GM12878 (cell line): ENCODE measurements around the gene LRP5. TPM values are rescaled to one million over a fixed set of nuclear protein-coding genes. Genes with fewer than 3 reads are reported as not detected.
A peak's percentile ranks its signal among the peaks of the same experiment; 100 is the strongest.

Source experiments
- ATAC-seq: fragments of 200-7000 bp; cut with Tn5 transposase; 3 replicates; pipeline ENCODE4 v1.9.1; 2020; ENCODE audit warnings: mild to moderate bottlenecking, moderate library complexity
- BruUV-seq: library from RNA; stranded (reverse); fragments of 400-500 nt; replicated peaks from 2 replicates; lab custom pipeline; 2021; lab: Mats Ljungman, UMichigan
- CTCF ChIA-PET: fragments of 300-600 bp; sonication (Branson Sonifier 250); formaldehyde crosslinking; extraction: SDS; loops from one replicate; lab custom pipeline; 2021; ENCODE audit warnings: inconsistent platforms; lab: Yijun Ruan, JAX
- POLR2A ChIA-PET: fragments of 350-600 bp; formaldehyde crosslinking; extraction: SDS; loops from one replicate; lab custom pipeline; 2021; ENCODE audit warnings: inconsistent platforms; lab: Charles Lee
- RAD21 ChIA-PET: fragments of 300-600 bp; sonication (Branson Sonifier 250); formaldehyde crosslinking; loops from one replicate; lab custom pipeline; 2023; ENCODE audit warnings: antibody characterized with exemption; ENCODE audit not compliant: unreplicated experiment; lab: Charles Lee
- SMC1A ChIA-PET: fragments of 300-600 bp; sonication (Branson Sonifier 250); formaldehyde crosslinking; loops from one replicate; lab custom pipeline; 2023; ENCODE audit not compliant: unreplicated experiment, uncharacterized antibody; lab: Charles Lee
- DNase-seq: peaks from one replicate; pipeline ENCODE4 v3.0.0-alpha.2; 2011; ENCODE audit warnings: low read depth, low spot score
- FAIRE-seq: peaks from 3 replicates; lab custom pipeline; 2011; peaks lifted over from hg19 to GRCh38; lab: Jason Lieb, UNC
- H2AFZ ChIP-seq: 2 replicates; pipeline ENCODE4 v1.6.0; 2011; ENCODE audit warnings: low read depth, low read length, control low read depth; ENCODE audit not compliant: control insufficient read depth
- H3K27ac ChIP-seq: 2 replicates; pipeline ENCODE4 v1.5.1; 2011; ENCODE audit warnings: control low read depth; ENCODE audit not compliant: control insufficient read depth, insufficient read depth
- H3K27me3 ChIP-seq, 2 experiments: replicated peaks in 1 of 2; 2 replicates each; pipeline versions ENCODE4 v1.6.0 to v1.6.1; 2011; ENCODE audit warnings: low read length in 1 of 2; ENCODE audit not compliant: control insufficient read depth in 2 of 2, insufficient read depth in 2 of 2
- H3K36me3 ChIP-seq, 2 experiments: 2 replicates each; pipeline ENCODE4 v1.5.1; 2011; ENCODE audit warnings: low read length in 1 of 2; ENCODE audit not compliant: control insufficient read depth in 2 of 2, insufficient read depth in 2 of 2
- H3K4me1 ChIP-seq: 2 replicates; pipeline ENCODE4 v1.6.1; 2011; ENCODE audit warnings: mild to moderate bottlenecking, low read length, moderate library complexity, mixed read lengths; ENCODE audit not compliant: control insufficient read depth, insufficient read depth
- H3K4me2 ChIP-seq: 2 replicates; pipeline ENCODE4 v1.6.0; 2011; ENCODE audit warnings: control low read depth; ENCODE audit not compliant: control insufficient read depth, insufficient read depth
- H3K4me3 ChIP-seq: fragments of 200-600 bp; sonication (generic); 2 replicates; pipeline ENCODE4 v1.5.1; 2016
- H3K79me2 ChIP-seq: 2 replicates; pipeline ENCODE4 v1.6.0; 2011; ENCODE audit warnings: low read length; ENCODE audit not compliant: control insufficient read depth, insufficient read depth
- H3K9ac ChIP-seq: 2 replicates; pipeline ENCODE4 v1.8.0; 2011; ENCODE audit warnings: low read length, control low read depth, mixed read lengths; ENCODE audit not compliant: control insufficient read depth, insufficient read depth
- H3K9me3 ChIP-seq: replicated peaks from 3 replicates; pipeline ENCODE4 v1.5.1; 2011; ENCODE audit warnings: mild to moderate bottlenecking, low read length; ENCODE audit not compliant: control insufficient read depth, insufficient read depth
- H4K20me1 ChIP-seq: 2 replicates; pipeline ENCODE4 v1.6.0; 2011; ENCODE audit not compliant: control insufficient read depth, insufficient read depth
- ETV6 ChIP-seq, 2 experiments: fragments of 450-650 bp in 1 of 2; IDR thresholded peaks in 1 of 2; conservative IDR thresholded peaks in 1 of 2; 2 replicates each; pipeline ENCODE4 v1.6.1; 2014; ENCODE audit warnings: antibody characterized with exemption in 1 of 2, borderline replicate concordance in 1 of 2, low read depth in 1 of 2, mild to moderate bottlenecking in 1 of 2, moderate library complexity in 1 of 2
- GATAD2B ChIP-seq: fragments of 450-650 bp; conservative IDR thresholded peaks from 2 replicates; pipeline ENCODE4 v1.6.1; 2017; ENCODE audit warnings: low read depth, mild to moderate bottlenecking, moderate library complexity
- POLR2A ChIP-seq: IDR thresholded peaks from 2 replicates; pipeline ENCODE4 v1.6.1; 2011; ENCODE audit warnings: low read depth, mild to moderate bottlenecking, low read length
- RCOR1 ChIP-seq: conservative IDR thresholded peaks from 2 replicates; pipeline ENCODE4 v1.6.1; 2012; ENCODE audit warnings: low read depth, low read length, improper control_type of control experiment
- TCF12 ChIP-seq: IDR thresholded peaks from 2 replicates; pipeline ENCODE4 v1.6.1; 2011; ENCODE audit warnings: low read depth, mild to moderate bottlenecking, low read length
- WGBS: methylation state at CpG from one replicate; pipeline ENCODE4 v1.1.6; 2016; ENCODE audit warnings: low lambda C conversion rate; ENCODE audit not compliant: insufficient replicate concordance, insufficient coverage; ENCODE audit errors: missing lambda C conversion rate; 5-methylcytosine and 5-hydroxymethylcytosine counted together
- in situ Hi-C: fragments of 300-500 bp; cut with MboI; formaldehyde crosslinking; loops from 9 replicates; pipeline ENCODE4 v1.14.3; 2018; ENCODE audit warnings: mixed read lengths
- intact Hi-C: fragments of 100-400 bp; cut with micrococcal nuclease; formaldehyde crosslinking; loops from one replicate; pipeline ENCODE4 v1.14.2; 2022; ENCODE audit not compliant: unreplicated experiment
- polyA plus RNA-seq, 11 experiments: library from polyadenylated mRNA; depleted of rRNA in 4 of 11; unstranded in 6 of 11; stranded (reverse) in 5 of 11; fragments of >200 nt; fragmentation: Nextera tagmentation in 4 of 11; fragmentation: Illumina TruSeq in 1 of 11; extraction: Ambion mirVana in 4 of 11; extraction: Trizol in 1 of 11; gene quantifications; 1 replicate in 1 of 11; 2 replicates in 10 of 11; pipeline versions ENCODE4 v1.2.1 to v1.2.3, GENCODE V29; 2011 to 2016; ENCODE audit warnings: inconsistent platforms in 2 of 11, missing spikeins in 2 of 11, low read depth in 1 of 11
- total RNA-seq, 4 experiments: library from RNA; depleted of rRNA in 3 of 4; stranded (reverse); fragments of >200 nt in 3 of 4; fragmentation: Illumina TruSeq in 1 of 4; extraction: Trizol in 1 of 4; gene quantifications; 2 replicates each; pipeline versions ENCODE4 v1.2.1 to v1.2.3, GENCODE V29; 2013 to 2021
- TF ChIP-seq, protein P1 (sequence below): fragments of 150-350 bp; IDR thresholded peaks from 2 replicates; pipeline ENCODE4 v1.6.1; 2016; ENCODE audit warnings: low read depth, low read length

The LRP5 gene
- total and polyA plus RNA-seq, 10 of the 15 experiments (the other 5 are each of a cell fraction or from before 2014, with no cell fraction given) = 0.37 to 34.0 (median 6.6) TPM

DNA sequence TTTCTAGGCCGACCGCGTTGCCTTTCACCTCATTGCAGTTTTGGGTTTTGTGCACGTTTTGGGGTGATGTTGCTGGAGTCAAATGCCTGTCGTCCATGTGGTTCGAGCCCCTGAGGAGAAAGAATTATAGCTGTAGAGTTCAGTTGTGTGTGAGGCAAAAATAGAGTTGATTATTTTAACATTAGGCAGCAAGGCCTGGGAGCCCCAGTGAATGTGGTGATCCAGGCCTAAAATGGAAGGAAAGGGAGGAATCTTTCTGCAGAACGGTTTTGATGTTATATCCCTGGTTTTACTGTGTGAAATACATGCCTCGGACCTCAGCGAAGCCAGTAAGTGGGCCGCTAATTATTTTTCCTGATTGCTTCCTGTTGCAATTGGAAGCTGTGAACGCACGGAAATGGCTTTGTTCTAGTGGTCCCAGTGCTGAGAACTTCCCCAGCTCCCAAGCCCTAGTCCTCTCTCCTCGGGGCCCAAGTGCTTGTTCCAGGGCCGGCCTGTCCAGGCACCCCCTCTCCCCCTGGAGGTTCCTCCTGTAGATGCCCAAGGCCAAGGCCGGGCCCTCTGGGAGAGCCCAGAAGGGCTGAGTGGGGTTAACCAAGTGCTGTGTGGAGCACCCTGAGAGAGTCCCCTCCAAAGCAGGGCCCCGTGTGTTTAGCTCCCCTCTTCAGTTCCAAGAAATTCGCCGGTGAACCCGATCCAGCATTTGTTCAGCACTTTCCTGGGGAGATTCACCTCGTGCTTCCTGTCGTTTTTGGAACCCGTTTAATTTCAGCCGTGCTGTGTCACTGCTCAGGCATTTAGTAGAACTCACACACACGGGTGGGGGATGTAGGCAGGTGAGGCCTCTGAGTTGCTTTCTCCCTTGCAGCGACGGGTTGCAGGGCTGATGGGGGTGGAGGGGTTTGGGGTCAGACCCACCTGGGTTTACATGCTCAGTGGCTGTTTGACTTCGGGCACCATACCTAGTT lies 2.1 kb downstream of the LRP5 start (continued):
- TF ChIP-seq, protein P1, sequence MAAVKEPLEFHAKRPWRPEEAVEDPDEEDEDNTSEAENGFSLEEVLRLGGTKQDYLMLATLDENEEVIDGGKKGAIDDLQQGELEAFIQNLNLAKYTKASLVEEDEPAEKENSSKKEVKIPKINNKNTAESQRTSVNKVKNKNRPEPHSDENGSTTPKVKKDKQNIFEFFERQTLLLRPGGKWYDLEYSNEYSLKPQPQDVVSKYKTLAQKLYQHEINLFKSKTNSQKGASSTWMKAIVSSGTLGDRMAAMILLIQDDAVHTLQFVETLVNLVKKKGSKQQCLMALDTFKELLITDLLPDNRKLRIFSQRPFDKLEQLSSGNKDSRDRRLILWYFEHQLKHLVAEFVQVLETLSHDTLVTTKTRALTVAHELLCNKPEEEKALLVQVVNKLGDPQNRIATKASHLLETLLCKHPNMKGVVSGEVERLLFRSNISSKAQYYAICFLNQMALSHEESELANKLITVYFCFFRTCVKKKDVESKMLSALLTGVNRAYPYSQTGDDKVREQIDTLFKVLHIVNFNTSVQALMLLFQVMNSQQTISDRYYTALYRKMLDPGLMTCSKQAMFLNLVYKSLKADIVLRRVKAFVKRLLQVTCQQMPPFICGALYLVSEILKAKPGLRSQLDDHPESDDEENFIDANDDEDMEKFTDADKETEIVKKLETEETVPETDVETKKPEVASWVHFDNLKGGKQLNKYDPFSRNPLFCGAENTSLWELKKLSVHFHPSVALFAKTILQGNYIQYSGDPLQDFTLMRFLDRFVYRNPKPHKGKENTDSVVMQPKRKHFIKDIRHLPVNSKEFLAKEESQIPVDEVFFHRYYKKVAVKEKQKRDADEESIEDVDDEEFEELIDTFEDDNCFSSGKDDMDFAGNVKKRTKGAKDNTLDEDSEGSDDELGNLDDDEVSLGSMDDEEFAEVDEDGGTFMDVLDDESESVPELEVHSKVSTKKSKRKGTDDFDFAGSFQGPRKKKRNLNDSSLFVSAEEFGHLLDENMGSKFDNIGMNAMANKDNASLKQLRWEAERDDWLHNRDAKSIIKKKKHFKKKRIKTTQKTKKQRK = no peak
- TF ChIP-seq ETV6 (conservative IDR thresholded peaks at IDR 0.05 in 1 of 2, IDR thresholded peaks at IDR 0.05 in 1 of 2; ENCODE audit: borderline replicate concordance in 1 of 2, low read depth in 1 of 2) (no peak), RCOR1 (no peak)

DNA sequence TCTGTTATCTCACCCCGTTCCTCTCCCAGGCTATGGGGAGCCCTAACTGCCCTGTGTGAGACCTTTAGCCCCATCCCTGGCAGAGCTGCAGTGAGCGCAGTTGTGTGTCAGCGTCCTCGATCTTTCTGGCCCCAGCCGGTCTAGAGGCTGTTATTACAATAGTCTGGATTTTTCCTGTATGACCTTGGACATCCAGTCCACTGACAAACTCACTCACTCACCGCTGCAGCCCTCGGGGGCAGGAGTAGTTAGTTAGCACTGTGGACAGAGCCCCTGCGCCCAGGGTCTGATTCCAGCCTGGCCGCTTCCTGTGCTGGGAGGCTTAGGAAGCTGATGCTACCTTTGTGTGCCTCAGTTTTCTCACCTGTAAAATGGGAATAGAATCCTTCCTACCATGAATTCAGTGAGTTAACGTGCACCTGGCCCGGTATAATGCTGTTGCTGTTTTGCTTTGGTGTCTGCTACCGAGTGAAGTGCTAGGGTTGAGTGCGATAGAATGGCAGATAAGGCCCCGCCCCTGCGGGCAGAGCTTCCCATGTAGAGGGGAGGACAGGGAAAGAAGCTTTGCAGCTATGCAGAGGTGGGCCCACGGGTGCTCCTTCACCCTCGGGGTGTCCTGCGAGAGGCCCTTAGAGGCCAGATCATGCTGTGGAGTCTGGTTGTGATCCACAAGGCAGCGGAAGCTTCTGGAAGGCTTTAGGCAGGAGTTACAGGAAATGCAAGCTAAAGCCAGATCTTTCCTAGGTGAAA lies 3.0 kb downstream of the LRP5 start:
- ChIA-PET POLR2A (no interaction called here), RAD21 (no interaction called here), SMC1A (interaction anchor here (0.6 kb wide), 2 partner anchors 49 to 173 kb away, joined by 3 to 4 read pairs; no protein-coding TSS in a partner anchor), CTCF (interaction anchor here (1.2 kb wide), 1 partner anchor 55 kb away, joined by 3 read pairs; no protein-coding TSS in a partner anchor)
- peak overlapping the region; percentile 89 for H3K4me2 ChIP-seq
- no peaks in the 10 kb centered on the region for H3K36me3 ChIP-seq
- H3K4me1 ChIP-seq = peaks cover 6% of the 10 kb centered on the region
- DNase-seq = no peak
- no peaks in the 10 kb centered on the region for H4K20me1 ChIP-seq
- peak overlapping the region; percentile 36 for H3K27ac ChIP-seq
- in situ Hi-C loops = no loop called here
- no peak overlapping the region; the same call in 1 of the 2 replicates for H3K9ac ChIP-seq
- WGBS = 87% methylated on average over 19 of the region's 19 CpGs
- no peak for TF ChIP-seq GATAD2B
- no peak for TF ChIP-seq TCF12
- TF ChIP-seq POLR2A = no peak
- TF ChIP-seq, all 136 proteins: peak for 0
- H3K4me3 ChIP-seq = peak overlapping the region; percentile 92
- no TSS peak for BruUV-seq
- intact Hi-C loops = no loop called here
- H2AFZ ChIP-seq = no peak overlapping the region
- H3K9me3 ChIP-seq = no peaks in the 10 kb centered on the region
- peak; percentile 44 for FAIRE-seq
- peaks cover 45% of the 10 kb centered on the region for H3K79me2 ChIP-seq
- H3K27me3 ChIP-seq = no peaks in the 10 kb centered on the region
- ATAC-seq = no peak
